ENCODE results near the gene CDH12. TPM values are rescaled to one million over a fixed set of nuclear protein-coding genes. Genes with fewer than 3 reads are reported as not detected.

CDH12 gene
- total RNA-seq, 2 donors from 2014 or later, result 0.90 to 1.9 TPM

DNA sequence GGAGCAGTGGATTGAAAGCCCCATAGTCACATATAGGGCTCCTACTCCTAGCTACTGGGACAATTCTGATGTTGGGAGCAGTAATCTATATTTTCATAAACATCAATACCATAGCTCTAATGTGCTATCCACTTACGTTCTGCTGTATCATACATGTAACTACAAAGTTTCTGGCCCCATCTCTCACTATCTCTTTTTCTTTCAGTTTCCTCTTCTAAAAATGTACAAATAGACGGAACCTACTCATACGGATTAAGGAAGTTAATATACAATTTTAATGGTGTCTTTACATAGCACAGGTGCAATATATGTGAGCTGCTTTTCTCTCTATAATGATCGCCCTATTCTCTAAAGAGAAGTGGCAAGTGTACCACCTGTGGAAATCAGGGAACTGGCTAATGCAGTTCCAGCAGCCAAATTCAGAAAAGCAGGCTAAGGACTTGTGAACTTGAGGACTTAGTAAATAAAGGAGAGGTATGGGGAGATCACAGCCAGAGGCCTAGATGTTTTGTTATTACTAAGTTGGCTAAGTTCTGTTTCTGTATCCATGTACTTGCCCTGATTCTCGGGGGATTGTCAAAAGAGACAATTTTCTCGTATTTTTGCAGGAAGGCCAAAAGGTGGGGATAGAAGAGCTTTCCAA is 1021.9 kb downstream of the CDH12 start:
- Histone ChIP-seq H3K4me3 (ENCODE audit: low read length) (no peak overlapping the region), H3K27ac (ENCODE audit: low read depth, low read length) (no peak overlapping the region), H3K36me3 (ENCODE audit: control insufficient read depth, insufficient read depth, low read length) (no peaks in the 10 kb centered on the region), H3K27me3 (ENCODE audit: control insufficient read depth, insufficient read depth, low read length, poor library complexity, severe bottlenecking) (no peaks in the 10 kb centered on the region), H3K4me1 (ENCODE audit: control insufficient read depth, insufficient read depth, low read length) (no peaks in the 10 kb centered on the region), H3K9ac (ENCODE audit: extremely low read depth, low read length, poor library complexity, severe bottlenecking) (no peak overlapping the region), H3K9me3 (ENCODE audit: control insufficient read depth, low read length) (no peaks in the 10 kb centered on the region)
- WGBS, 2 experiments (ENCODE audit: insufficient coverage in 1 of 2, insufficient read length in 1 of 2), result 94 to 96% methylated on average over 3 to 6 of the region's 6 CpGs
- Mint-ChIP-seq H3K4me1 (peaks cover 4% of the 10 kb centered on the region), H3K27me3 (ENCODE audit: insufficient read depth) (no peaks in the 10 kb centered on the region), H3K36me3 (ENCODE audit: low read depth) (no peaks in the 10 kb centered on the region), H3K27ac (no peak overlapping the region), H3K4me3 (no peak overlapping the region), H3K9me3 (no peaks in the 10 kb centered on the region)
- no peak for DNase-seq
- TF ChIP-seq, protein P1, sequence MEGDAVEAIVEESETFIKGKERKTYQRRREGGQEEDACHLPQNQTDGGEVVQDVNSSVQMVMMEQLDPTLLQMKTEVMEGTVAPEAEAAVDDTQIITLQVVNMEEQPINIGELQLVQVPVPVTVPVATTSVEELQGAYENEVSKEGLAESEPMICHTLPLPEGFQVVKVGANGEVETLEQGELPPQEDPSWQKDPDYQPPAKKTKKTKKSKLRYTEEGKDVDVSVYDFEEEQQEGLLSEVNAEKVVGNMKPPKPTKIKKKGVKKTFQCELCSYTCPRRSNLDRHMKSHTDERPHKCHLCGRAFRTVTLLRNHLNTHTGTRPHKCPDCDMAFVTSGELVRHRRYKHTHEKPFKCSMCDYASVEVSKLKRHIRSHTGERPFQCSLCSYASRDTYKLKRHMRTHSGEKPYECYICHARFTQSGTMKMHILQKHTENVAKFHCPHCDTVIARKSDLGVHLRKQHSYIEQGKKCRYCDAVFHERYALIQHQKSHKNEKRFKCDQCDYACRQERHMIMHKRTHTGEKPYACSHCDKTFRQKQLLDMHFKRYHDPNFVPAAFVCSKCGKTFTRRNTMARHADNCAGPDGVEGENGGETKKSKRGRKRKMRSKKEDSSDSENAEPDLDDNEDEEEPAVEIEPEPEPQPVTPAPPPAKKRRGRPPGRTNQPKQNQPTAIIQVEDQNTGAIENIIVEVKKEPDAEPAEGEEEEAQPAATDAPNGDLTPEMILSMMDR (conservative IDR thresholded peaks at IDR 0.05), result no peak

DNA sequence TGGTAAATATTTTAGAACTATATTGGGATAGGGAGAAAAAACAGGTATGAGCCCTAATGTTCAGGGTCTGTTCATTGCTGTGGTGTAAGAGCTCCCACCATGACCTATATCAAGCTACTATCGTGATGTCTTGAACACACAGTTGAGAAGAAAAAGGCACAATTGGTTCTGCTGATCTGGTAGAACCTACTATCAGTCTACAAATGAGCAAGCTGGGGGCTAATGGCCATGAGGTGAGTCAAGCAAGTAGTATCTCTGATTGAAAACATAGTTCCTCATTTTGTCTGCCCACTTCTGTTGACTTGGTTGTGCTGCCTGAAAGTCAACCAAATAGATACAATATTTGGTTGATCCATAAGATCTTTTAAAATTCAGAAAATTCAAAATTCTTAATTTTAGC is 1026.3 kb downstream of the CDH12 start:
- no peak overlapping the region for H3K27ac Mint-ChIP-seq
- no peaks in the 10 kb centered on the region for H3K27me3 ChIP-seq (ENCODE audit: control insufficient read depth, insufficient read depth, low read length, poor library complexity, severe bottlenecking)
- TF ChIP-seq, protein P1 (conservative IDR thresholded peaks at IDR 0.05), result no peak
- H3K9ac ChIP-seq (ENCODE audit: extremely low read depth, low read length, poor library complexity, severe bottlenecking), result no peak overlapping the region
- no peaks in the 10 kb centered on the region for H3K36me3 ChIP-seq (ENCODE audit: control insufficient read depth, insufficient read depth, low read length)
- no peaks in the 10 kb centered on the region for H3K27me3 Mint-ChIP-seq (ENCODE audit: insufficient read depth)
- 90 to 100% methylated on average over 1 of the region's 1 CpG for WGBS, 2 experiments (ENCODE audit: insufficient coverage in 1 of 2, insufficient read length in 1 of 2)
- H3K36me3 Mint-ChIP-seq (ENCODE audit: low read depth), result no peaks in the 10 kb centered on the region
- no peaks in the 10 kb centered on the region for H3K9me3 Mint-ChIP-seq
- H3K4me1 Mint-ChIP-seq, result no peaks in the 10 kb centered on the region
- H3K4me3 ChIP-seq (ENCODE audit: low read length), result no peak overlapping the region
- no peak for DNase-seq
- H3K9me3 ChIP-seq (ENCODE audit: control insufficient read depth, low read length), result no peaks in the 10 kb centered on the region
- H3K27ac ChIP-seq (ENCODE audit: low read depth, low read length), result no peak overlapping the region
- H3K4me3 Mint-ChIP-seq, result no peak overlapping the region
- H3K4me1 ChIP-seq (ENCODE audit: control insufficient read depth, insufficient read depth, low read length), result no peaks in the 10 kb centered on the region

DNA sequence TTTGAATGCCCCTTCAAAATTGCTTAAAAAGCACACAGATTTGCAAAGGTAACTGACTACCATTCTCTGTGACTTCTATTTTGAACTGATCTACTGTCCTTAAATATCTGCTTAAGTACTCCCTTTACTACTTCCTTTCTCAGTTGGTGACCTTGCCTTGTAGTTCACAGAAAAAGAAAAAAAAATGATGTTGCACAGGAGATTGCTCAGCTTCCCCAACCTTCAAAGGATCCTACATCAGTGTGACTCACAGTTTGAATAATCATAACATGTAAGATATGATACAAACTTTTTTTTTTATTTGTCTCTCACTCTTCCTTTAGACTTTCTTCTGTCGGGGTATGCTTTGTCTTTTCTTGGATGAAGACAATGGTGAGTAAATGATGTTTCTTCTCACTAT is 1029.6 kb downstream of the CDH12 start:
- DNase-seq, result no peak
- no peaks in the 10 kb centered on the region for H3K36me3 ChIP-seq (ENCODE audit: control insufficient read depth, insufficient read depth, low read length)
- H3K36me3 Mint-ChIP-seq (ENCODE audit: low read depth), result no peaks in the 10 kb centered on the region
- TF ChIP-seq, protein P1 (conservative IDR thresholded peaks at IDR 0.05), result no peak
- H3K4me3 Mint-ChIP-seq, result no peak overlapping the region
- no peak overlapping the region for H3K27ac ChIP-seq (ENCODE audit: low read depth, low read length)
- H3K9ac ChIP-seq (ENCODE audit: extremely low read depth, low read length, poor library complexity, severe bottlenecking), result no peak overlapping the region
- H3K27me3 Mint-ChIP-seq (ENCODE audit: insufficient read depth), result no peaks in the 10 kb centered on the region
- WGBS, 2 experiments (ENCODE audit: insufficient coverage in 1 of 2, insufficient read length in 1 of 2), result no CpG with 5 or more reads among the region's 1 CpG
- no peaks in the 10 kb centered on the region for H3K9me3 Mint-ChIP-seq
- H3K9me3 ChIP-seq (ENCODE audit: control insufficient read depth, low read length), result no peaks in the 10 kb centered on the region
- H3K27me3 ChIP-seq (ENCODE audit: control insufficient read depth, insufficient read depth, low read length, poor library complexity, severe bottlenecking), result no peaks in the 10 kb centered on the region
- H3K4me3 ChIP-seq (ENCODE audit: low read length), result no peak overlapping the region
- no peaks in the 10 kb centered on the region for H3K4me1 ChIP-seq (ENCODE audit: control insufficient read depth, insufficient read depth, low read length)
- H3K4me1 Mint-ChIP-seq, result no peaks in the 10 kb centered on the region
- no peak overlapping the region for H3K27ac Mint-ChIP-seq

Measured in endodermal cell (in vitro differentiated cells).